IMR-90 (cell line): Measurements from ENCODE around the gene CYSTM1. TPM values are rescaled to one million over a fixed set of nuclear protein-coding genes. Genes with fewer than 3 reads are reported as not detected.

ENCODE experiments used
- ATAC-seq: fragments of 200-7000 bp; cut with Tn5 transposase; 2 replicates; pipeline ENCODE4 v1.9.1; 2020; ENCODE audit warnings: low read depth, mild to moderate bottlenecking, moderate library complexity
- BruUV-seq: library from RNA; stranded (reverse); fragments of 400-500 nt; replicated peaks from 2 replicates; lab custom pipeline; 2021; lab: Mats Ljungman, UMichigan
- CTCF ChIA-PET: fragments of 300-600 bp; formaldehyde crosslinking; extraction: SDS; loops from one replicate; lab custom pipeline; 2021; ENCODE audit warnings: antibody characterized with exemption; lab: Yijun Ruan, JAX
- POLR2A ChIA-PET: fragments of 300-600 bp; sonication (Branson Sonifier 250); formaldehyde crosslinking; loops from one replicate; lab custom pipeline; 2022; ENCODE audit warnings: antibody characterized with exemption; ENCODE audit not compliant: unreplicated experiment; lab: Charles Lee
- DNase-seq: peaks from one replicate; pipeline ENCODE4 v3.0.0; 2013
- H2AFZ ChIP-seq: replicated peaks from 2 replicates; pipeline ENCODE3; 2013; ENCODE audit warnings: low read length, mild to moderate bottlenecking; ENCODE audit not compliant: poor library complexity
- H2AK5ac ChIP-seq: 2 replicates; pipeline ENCODE4 v1.6.1; 2013; ENCODE audit warnings: low read depth, low read length, inconsistent platforms
- H2AK9ac ChIP-seq: replicated peaks from 2 replicates; pipeline ENCODE3; 2013; ENCODE audit warnings: mild to moderate bottlenecking, low read depth, low read length, moderate library complexity; ENCODE audit not compliant: poor library complexity
- H2BK120ac ChIP-seq: 2 replicates; pipeline ENCODE4 v1.6.1; 2013; ENCODE audit warnings: low read depth, low read length, inconsistent platforms
- H2BK15ac ChIP-seq: 3 replicates; pipeline ENCODE4 v1.6.1; 2013; ENCODE audit warnings: low read depth, low read length, inconsistent platforms
- H2BK20ac ChIP-seq: 2 replicates; pipeline ENCODE4 v1.6.1; 2013; ENCODE audit warnings: low read depth, mild to moderate bottlenecking, inconsistent platforms, low read length, moderate library complexity
- H2BK5ac ChIP-seq: 2 replicates; pipeline ENCODE4 v1.6.1; 2013; ENCODE audit warnings: mild to moderate bottlenecking, low read depth, low read length, inconsistent platforms; ENCODE audit not compliant: poor library complexity, severe bottlenecking
- H3K14ac ChIP-seq: replicated peaks from 2 replicates; pipeline ENCODE4 v1.6.1; 2013; ENCODE audit warnings: low read depth, low read length, inconsistent platforms
- H3K18ac ChIP-seq: 2 replicates; pipeline ENCODE4 v1.6.1; 2013; ENCODE audit warnings: low read depth, low read length, control low read depth
- H3K23ac ChIP-seq: 2 replicates; pipeline ENCODE4 v1.6.1; 2013; ENCODE audit warnings: low read depth, low read length, inconsistent platforms
- H3K27ac ChIP-seq: 2 replicates; pipeline ENCODE4 v1.5.1; 2013; ENCODE audit warnings: mild to moderate bottlenecking, control low read depth, low read length; ENCODE audit not compliant: insufficient read depth
- H3K27me3 ChIP-seq: 2 replicates; pipeline ENCODE4 v1.6.1; 2013; ENCODE audit warnings: low read length; ENCODE audit not compliant: control insufficient read depth, insufficient read depth
- H3K36me3 ChIP-seq: 2 replicates; pipeline ENCODE4 v1.6.1; 2013; ENCODE audit warnings: low read length, mixed read lengths; ENCODE audit not compliant: control insufficient read depth, insufficient read depth
- H3K4ac ChIP-seq: 2 replicates; pipeline ENCODE4 v1.6.1; 2013; ENCODE audit warnings: low read depth, low read length, inconsistent platforms
- H3K4me1 ChIP-seq: 2 replicates; pipeline ENCODE4 v1.6.1; 2013; ENCODE audit warnings: low read length, mixed read lengths; ENCODE audit not compliant: control insufficient read depth, insufficient read depth
- H3K4me2 ChIP-seq: 2 replicates; pipeline ENCODE4 v1.6.1; 2013; ENCODE audit warnings: low read depth, mild to moderate bottlenecking, control low read depth, low read length, moderate library complexity
- H3K4me3 ChIP-seq: 2 replicates; pipeline ENCODE4 v1.5.1; 2013; ENCODE audit warnings: low read depth, mild to moderate bottlenecking, control low read depth, low read length, moderate library complexity; ENCODE audit not compliant: insufficient read depth
- H3K56ac ChIP-seq: 2 replicates; pipeline ENCODE4 v1.6.1; 2013; ENCODE audit warnings: low read length, inconsistent platforms; ENCODE audit not compliant: insufficient read depth; ENCODE audit errors: extremely low read depth
- H3K79me1 ChIP-seq, 2 experiments: 2 replicates each; pipeline ENCODE4 v1.6.1; 2013; ENCODE audit warnings: low read length in 2 of 2, inconsistent platforms in 1 of 2, low read depth in 1 of 2
- H3K9ac ChIP-seq: 2 replicates; pipeline ENCODE4 v1.6.1; 2013; ENCODE audit warnings: low read depth, low read length, control low read depth
- H3K9me1 ChIP-seq: 2 replicates; pipeline ENCODE4 v1.6.1; 2013; ENCODE audit warnings: low read length, inconsistent platforms; ENCODE audit not compliant: insufficient read depth
- H3K9me3 ChIP-seq: 2 replicates; pipeline ENCODE4 v1.6.1; 2013; ENCODE audit warnings: low read length; ENCODE audit not compliant: control insufficient read depth, insufficient read depth
- H4K20me1 ChIP-seq: 2 replicates; pipeline ENCODE4 v1.6.1; 2013; ENCODE audit warnings: low read length, inconsistent platforms; ENCODE audit not compliant: insufficient read depth
- H4K5ac ChIP-seq: 2 replicates; pipeline ENCODE4 v1.6.1; 2013; ENCODE audit warnings: mild to moderate bottlenecking, low read depth, low read length, control low read depth
- H4K8ac ChIP-seq, 2 experiments: 2 replicates each; pipeline ENCODE4 v1.6.1; 2013; ENCODE audit warnings: low read depth in 2 of 2, low read length in 2 of 2, control low read depth in 1 of 2, inconsistent platforms in 1 of 2
- H4K91ac ChIP-seq: 2 replicates; pipeline ENCODE4 v1.6.1; 2013; ENCODE audit warnings: low read depth, low read length, inconsistent platforms; ENCODE audit not compliant: insufficient read depth
- MAZ ChIP-seq: IDR thresholded peaks from 2 replicates; pipeline ENCODE4 v1.6.1; 2012; ENCODE audit warnings: low read depth, mild to moderate bottlenecking, low read length, improper control_type of control experiment, moderate library complexity, borderline replicate concordance
- WGBS, 2 experiments: methylation state at CpG; one replicate each; pipeline versions ENCODE4 v1.1.5 to v1.1.7; 2013; ENCODE audit warnings: missing lambda C conversion rate in 2 of 2; ENCODE audit not compliant: insufficient read length in 1 of 2; ENCODE audit errors: extremely low coverage in 2 of 2; 5-methylcytosine and 5-hydroxymethylcytosine counted together
- dilution Hi-C: fragments of 300-500 bp; cut with HindIII; formaldehyde crosslinking; loops from one replicate; pipeline ENCODE4 v1.14.3; 2018; ENCODE audit warnings: low sequenced_read_pairs; ENCODE audit not compliant: unreplicated experiment
- in situ Hi-C: fragments of 300-500 bp; cut with MboI; formaldehyde crosslinking; loops from 3 replicates; pipeline ENCODE4 v1.14.3; 2019; ENCODE audit warnings: low sequenced_read_pairs, inconsistent platforms, mixed read lengths
- intact Hi-C: fragments of 100-400 bp; cut with micrococcal nuclease; formaldehyde crosslinking; loops from 2 replicates; pipeline ENCODE4 v1.10.0; 2022
- polyA plus RNA-seq, 3 experiments: library from polyadenylated mRNA; depleted of rRNA; stranded (reverse); fragments of >200 nt; gene quantifications; 2 replicates each; pipeline ENCODE4 v1.2.3, GENCODE V29; 2012; ENCODE audit warnings: low replicate concordance in 1 of 3
- total RNA-seq: library from RNA; depleted of rRNA; stranded (reverse); fragments of >200 nt; gene quantifications from 2 replicates; pipeline ENCODE4 v1.2.3, GENCODE V29; 2012

CYSTM1 gene
- total and polyA plus RNA-seq, 2 of the 4 experiments (the other 2 are of a cell fraction) = 7.3 to 15.0 TPM

- no peak overlapping the region for H4K91ac ChIP-seq
- H4K20me1 ChIP-seq = peaks cover 11% of the 10 kb centered on the region
- no peaks in the 10 kb centered on the region for H3K36me3 ChIP-seq
- peaks cover 15% of the 10 kb centered on the region for H3K4me1 ChIP-seq
- intact Hi-C loops = no loop called here
- H3K4ac ChIP-seq = no peak overlapping the region
- dilution Hi-C loops = no loop called here
- H2BK120ac ChIP-seq = no peak overlapping the region
- no peak overlapping the region for H2AK5ac ChIP-seq
- no peak overlapping the region for H3K23ac ChIP-seq
- no peaks in the 10 kb centered on the region for H3K27me3 ChIP-seq
- no peaks in the 10 kb centered on the region for H3K9me3 ChIP-seq
- H2AFZ ChIP-seq = no peak overlapping the region
- peaks cover 9% of the 10 kb centered on the region for H3K9me1 ChIP-seq
- WGBS, 2 experiments = 60% methylated on average over 1 of the region's 6 CpGs; no CpG with 5 or more reads in 1 of the 2 experiments
- H4K8ac ChIP-seq = no peak overlapping the region
- no peak overlapping the region for H2BK15ac ChIP-seq
- H2BK5ac ChIP-seq = no peak overlapping the region
- ChIA-PET POLR2A (no interaction called here), CTCF (interaction anchor here (1.5 to 8.7 kb wide), 3 partner anchors 9 to 117 kb away, joined by 4 to 233 read pairs (median 9); partner anchors contain the start of gene HBEGF)
- no peak for ATAC-seq
- no peak overlapping the region for H3K4me3 ChIP-seq
- no peak overlapping the region for H3K27ac ChIP-seq
- no peak overlapping the region for H3K9ac ChIP-seq
- DNase-seq = no peak
- in situ Hi-C loops = no loop called here
- no peak overlapping the region for H3K14ac ChIP-seq
- no peak overlapping the region for H3K4me2 ChIP-seq
- no peak overlapping the region for H3K18ac ChIP-seq
- no peak overlapping the region for H2AK9ac ChIP-seq
- no peak overlapping the region for H2BK20ac ChIP-seq
- no TSS peak for BruUV-seq
- no peak overlapping the region for H3K56ac ChIP-seq
- H4K5ac ChIP-seq = no peak overlapping the region
- TF ChIP-seq MAZ = no peak
- H3K79me1 ChIP-seq = peaks cover 10 to 22% of the 10 kb centered on the region in 2 experiments; a peak in 3 of 4 replicates
Observed at GRCh38 chr5:140238756-140239155, 63.8 kb downstream of the CYSTM1 start.
